ENCODE data around the gene TEKT1. TPM values are rescaled to one million over a fixed set of nuclear protein-coding genes. Genes with fewer than 3 reads are reported as not detected.

TEKT1 gene
- total and polyA plus RNA-seq, 8 donors = 1.4 to 13.6 (median 6.6) TPM; not detected in 1

GRCh38 chr17:6755281-6755680, 76.2 kb downstream of the TEKT1 start:
- ATAC-seq = peak; percentile 21
- TF ChIP-seq CTCF (IDR thresholded peaks at IDR 0.05) = no peak
- no peaks in the 10 kb centered on the region for H3K9me3 ChIP-seq
- H3K27ac ChIP-seq = peak overlapping the region; percentile 85 to 91
- intact Hi-C loops (cut with DNase I) = no loop called here
- H3K27me3 ChIP-seq = no peaks in the 10 kb centered on the region
- H3K36me3 ChIP-seq = peaks cover 0 to 18% of the 10 kb centered on the region in 2 donors
- peaks cover 12 to 68% of the 10 kb centered on the region in 2 donors for H3K4me1 ChIP-seq
- peak in 3 of 4 donors; percentile 26 to 57 (median 50) for DNase-seq
- peak overlapping the region; percentile 39 to 68 for H3K4me3 ChIP-seq

- no peak for TF ChIP-seq CTCF (IDR thresholded peaks at IDR 0.05)
- intact Hi-C loops (cut with DNase I) = no loop called here
- DNase-seq (no peak), ATAC-seq (no peak)
- no peaks in the 10 kb centered on the region for H3K27me3 ChIP-seq
- H3K27ac ChIP-seq = peak overlapping the region; percentile 81 to 85
- peaks cover 0 to under 1% of the 10 kb centered on the region in 2 donors for H3K36me3 ChIP-seq
- no peak overlapping the region for H3K4me3 ChIP-seq
- peaks cover 12 to 64% of the 10 kb centered on the region in 2 donors for H3K4me1 ChIP-seq
- no peaks in the 10 kb centered on the region for H3K9me3 ChIP-seq
These were observed 78.0 kb downstream of the TEKT1 start for GRCh38 chr17:6753546-6753945.

- intact Hi-C loops (cut with DNase I) = no loop called here
- ATAC-seq = peak; percentile 57
These were observed 78.5 kb downstream of the TEKT1 start for GRCh38 chr17:6753006-6753445.

GRCh38 chr17:6752068-6752909, 79.2 kb downstream of the TEKT1 start:
- no peaks in the 10 kb centered on the region for H3K9me3 ChIP-seq
- peak in 3 of 4 donors; percentile 23 to 62 (median 58) for DNase-seq
- H3K4me3 ChIP-seq = no peak overlapping the region
- ATAC-seq = peak; percentile 71
- no peaks in the 10 kb centered on the region for H3K36me3 ChIP-seq
- peaks cover 12 to 54% of the 10 kb centered on the region in 2 donors for H3K4me1 ChIP-seq
- peak overlapping the region; percentile 81 to 85 for H3K27ac ChIP-seq
- no peaks in the 10 kb centered on the region for H3K27me3 ChIP-seq
- intact Hi-C loops (cut with DNase I) = no loop called here
- no peak for TF ChIP-seq CTCF (IDR thresholded peaks at IDR 0.05)

More at GRCh38 chr17:6753006-6753445, 78.5 kb downstream of the TEKT1 start:
- no peak for TF ChIP-seq CTCF (IDR thresholded peaks at IDR 0.05)
- H3K27ac ChIP-seq = peak overlapping the region; percentile 81 to 85
- H3K27me3 ChIP-seq = no peaks in the 10 kb centered on the region
- H3K9me3 ChIP-seq = no peaks in the 10 kb centered on the region
- DNase-seq = peak in 3 of 4 donors; percentile 42 to 68 (median 63)
- peaks cover 12 to 61% of the 10 kb centered on the region in 2 donors for H3K4me1 ChIP-seq
- no peaks in the 10 kb centered on the region for H3K36me3 ChIP-seq
- H3K4me3 ChIP-seq = no peak overlapping the region

- H3K4me3 ChIP-seq = no peak overlapping the region
- no peak for TF ChIP-seq CTCF (IDR thresholded peaks at IDR 0.05)
- intact Hi-C loops (cut with DNase I) = no loop called here
- DNase-seq (no peak), ATAC-seq (no peak)
- no peaks in the 10 kb centered on the region for H3K27me3 ChIP-seq
- H3K36me3 ChIP-seq = no peaks in the 10 kb centered on the region
- no peaks in the 10 kb centered on the region for H3K9me3 ChIP-seq
- H3K27ac ChIP-seq = no peak overlapping the region
- peaks cover 7 to 28% of the 10 kb centered on the region in 2 donors for H3K4me1 ChIP-seq
These were observed 82.0 kb downstream of the TEKT1 start for GRCh38 chr17:6749519-6749918.

Data from left lung (tissue), 10 donors.